GM20431 (cell line): ENCODE data around the gene PTPRD.

Source experiments
- in situ Hi-C: fragments of 300-500 bp; cut with MseI, MboI; formaldehyde crosslinking; loops from one replicate; pipeline ENCODE4 v1.15.0; 2020; ENCODE audit warnings: low sequenced_read_pairs; ENCODE audit not compliant: unreplicated experiment

PTPRD gene

DNA sequence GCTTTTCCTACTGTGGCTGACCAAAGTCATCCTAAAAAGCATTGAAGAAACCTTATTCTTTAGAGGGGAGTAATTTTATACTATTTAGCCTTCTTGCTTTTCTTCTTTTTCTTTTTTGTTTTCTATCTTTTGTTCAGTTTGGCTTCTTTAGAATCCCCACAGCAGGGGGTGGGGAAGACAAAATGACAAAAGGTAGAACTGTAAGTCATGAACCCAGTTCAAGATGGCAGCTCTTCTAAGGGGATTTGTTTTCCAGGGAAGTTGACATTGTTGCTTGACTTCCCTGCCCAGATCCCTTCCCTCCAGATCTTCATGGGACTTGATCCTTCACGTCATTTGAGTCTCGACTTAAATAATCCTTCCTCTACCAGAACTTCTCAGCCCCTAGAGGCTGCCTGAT lies 2120.8 kb downstream of the PTPRD start:
- in situ Hi-C loops = no loop called here

DNA sequence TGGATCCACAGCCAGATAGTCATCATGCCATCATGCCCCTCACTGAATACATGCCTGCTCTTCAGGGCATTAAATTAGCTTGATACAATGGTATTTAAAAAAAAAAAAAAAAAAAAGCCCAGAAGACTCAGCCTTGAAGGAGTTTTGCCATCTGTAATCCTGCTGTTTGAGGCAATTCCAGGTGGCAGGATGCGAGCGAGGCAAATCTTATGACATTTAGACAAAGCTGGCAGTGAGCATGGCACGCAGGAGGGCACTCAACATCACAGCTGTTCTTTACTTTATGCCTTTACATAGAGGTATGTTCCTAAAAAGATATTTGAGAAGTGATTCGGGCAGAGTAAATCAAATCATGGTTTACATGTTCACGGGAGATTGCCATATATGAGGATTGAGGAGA lies 2121.2 kb downstream of the PTPRD start:
- in situ Hi-C loops = no loop called here

DNA sequence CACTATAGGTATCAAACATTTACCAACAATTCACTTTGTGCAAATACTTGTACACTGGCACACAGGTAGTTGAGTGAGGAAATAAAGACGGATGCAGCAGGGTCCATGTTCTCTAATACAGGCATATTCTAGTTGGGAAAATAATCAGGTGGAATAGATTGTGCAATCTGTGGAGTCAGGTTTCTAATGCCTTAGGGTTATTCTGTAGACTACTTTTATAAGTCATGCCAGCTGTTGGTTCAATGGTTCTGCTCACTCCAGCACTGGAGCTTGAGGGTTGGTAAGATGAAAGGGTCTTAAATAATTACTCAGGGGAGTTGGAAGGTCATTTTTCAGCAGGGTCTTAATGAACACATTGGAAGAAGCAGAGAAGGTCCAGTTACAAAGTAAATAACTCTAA lies 2123.0 kb downstream of the PTPRD start:
- in situ Hi-C loops = no loop called here

DNA sequence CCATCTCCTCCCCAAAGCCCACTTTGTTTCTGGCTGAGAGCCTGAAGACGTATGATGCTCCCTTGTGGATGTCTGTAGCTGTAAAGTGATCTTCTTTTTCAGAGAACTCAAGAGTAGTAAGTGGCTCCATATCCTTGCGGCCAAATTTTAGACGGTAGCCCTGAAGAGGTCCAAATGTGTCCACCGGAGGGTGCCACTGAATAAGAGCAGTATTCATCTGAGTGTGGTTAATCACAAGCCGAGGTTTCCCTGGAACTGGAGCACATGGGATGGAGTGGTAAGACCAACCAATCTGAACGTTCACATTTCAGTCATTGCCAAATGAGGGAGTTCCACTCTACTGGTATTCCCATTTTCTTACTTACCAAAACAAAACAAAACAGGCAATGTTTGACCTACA lies 2126.7 kb downstream of the PTPRD start:
- in situ Hi-C loops = no loop called here

DNA sequence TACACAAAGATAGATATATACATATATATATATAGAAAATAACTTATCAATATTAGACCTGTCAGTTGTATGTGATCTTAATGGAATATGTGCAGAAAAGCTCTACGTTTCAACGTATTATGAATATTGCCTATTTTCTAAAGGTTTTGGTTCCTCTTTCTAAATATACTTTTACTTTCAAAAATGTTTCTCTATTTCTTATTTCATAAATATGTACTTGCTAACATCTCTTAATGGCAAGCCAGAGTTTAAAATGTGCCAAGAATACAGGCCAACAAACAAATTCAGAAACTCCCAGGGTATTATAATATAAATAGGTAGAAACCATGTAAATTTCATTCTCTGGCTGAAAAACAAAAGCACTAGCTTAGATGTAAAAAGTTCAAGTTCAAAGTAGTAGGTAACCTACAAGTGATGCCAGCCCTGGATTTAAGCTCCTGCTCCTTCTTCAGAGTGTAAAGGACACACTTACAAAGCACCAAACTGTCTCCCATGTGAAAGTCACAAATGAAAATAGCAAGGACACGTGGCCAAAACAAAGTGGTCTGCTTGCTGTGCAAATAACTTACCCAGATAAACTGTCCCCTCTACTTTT lies 2128.1 kb downstream of the PTPRD start:
- in situ Hi-C loops = no loop called here

DNA sequence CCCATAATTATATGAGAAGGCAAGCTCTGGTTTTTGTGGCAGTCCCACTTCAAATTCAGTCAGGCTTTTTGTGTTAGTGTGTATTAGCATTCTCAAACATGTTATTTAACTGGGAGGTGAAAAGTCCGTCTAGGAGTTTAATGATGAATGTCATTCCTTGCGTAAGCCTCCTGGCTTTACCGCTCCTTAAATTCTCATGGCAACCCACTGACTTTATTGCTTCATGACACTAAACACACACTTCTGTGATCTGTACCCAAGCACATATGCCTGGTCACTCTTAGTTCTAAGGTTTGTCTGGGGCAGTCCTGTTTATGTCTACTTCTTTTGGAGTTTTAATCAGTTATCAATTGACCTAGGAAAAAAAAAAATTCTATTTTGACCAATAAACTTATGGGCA lies 2135.4 kb downstream of the PTPRD start:
- in situ Hi-C loops = no loop called here

DNA sequence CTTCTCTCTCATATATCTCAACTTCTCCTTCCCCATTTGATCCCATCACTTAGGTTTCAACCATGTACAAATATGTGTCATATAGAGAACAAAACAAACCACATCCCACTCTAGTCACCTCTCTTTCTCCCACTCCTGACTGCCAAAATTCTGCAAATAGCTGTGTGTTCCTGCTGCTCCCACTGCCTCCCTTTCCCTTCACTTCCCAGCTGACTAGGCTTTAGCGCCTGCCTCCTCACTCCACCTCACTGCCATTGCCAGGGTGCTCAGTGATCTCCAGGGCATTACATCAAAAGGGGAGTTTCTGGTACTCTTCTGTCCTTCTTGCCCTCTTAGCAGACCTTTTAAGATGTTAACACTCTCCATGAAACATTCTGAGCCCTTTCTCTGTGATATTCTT lies 2137.9 kb downstream of the PTPRD start:
- in situ Hi-C loops = no loop called here

DNA sequence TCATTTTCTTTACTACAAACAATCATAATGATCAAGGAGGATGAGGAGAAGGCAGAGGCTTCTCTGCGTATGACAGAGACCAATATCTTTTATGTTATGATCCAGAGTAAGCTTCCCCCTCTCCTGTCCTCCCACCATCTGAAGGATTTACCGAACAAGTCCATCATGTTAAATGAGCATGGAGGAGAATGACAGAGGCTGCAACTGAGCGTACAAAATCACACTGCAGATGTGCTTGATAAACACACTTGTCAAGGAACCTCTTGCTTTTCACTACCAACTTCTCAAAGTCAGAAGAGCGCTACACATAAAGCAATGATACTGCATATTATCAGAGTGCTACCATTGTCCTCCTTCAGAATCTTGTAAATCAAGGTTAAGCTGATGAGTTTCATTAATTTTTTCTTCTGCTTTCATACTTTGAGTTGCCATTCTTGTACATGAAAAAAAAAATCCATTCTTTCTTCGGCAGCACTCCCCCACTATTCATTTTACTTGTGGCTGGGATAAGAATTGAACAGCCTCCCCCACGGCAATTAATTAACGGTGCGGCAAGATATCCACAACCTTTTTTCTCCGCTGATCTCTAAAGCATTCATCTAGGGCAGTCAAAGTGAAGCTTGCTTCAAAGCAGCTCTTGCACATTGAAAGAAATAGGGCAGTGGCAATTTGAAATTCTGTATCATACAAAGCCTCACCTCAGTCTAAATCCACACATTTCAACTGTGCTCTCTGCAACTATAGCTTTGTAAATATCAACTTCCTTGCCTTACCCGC lies 2139.4 kb downstream of the PTPRD start:
- in situ Hi-C loops = no loop called here

DNA sequence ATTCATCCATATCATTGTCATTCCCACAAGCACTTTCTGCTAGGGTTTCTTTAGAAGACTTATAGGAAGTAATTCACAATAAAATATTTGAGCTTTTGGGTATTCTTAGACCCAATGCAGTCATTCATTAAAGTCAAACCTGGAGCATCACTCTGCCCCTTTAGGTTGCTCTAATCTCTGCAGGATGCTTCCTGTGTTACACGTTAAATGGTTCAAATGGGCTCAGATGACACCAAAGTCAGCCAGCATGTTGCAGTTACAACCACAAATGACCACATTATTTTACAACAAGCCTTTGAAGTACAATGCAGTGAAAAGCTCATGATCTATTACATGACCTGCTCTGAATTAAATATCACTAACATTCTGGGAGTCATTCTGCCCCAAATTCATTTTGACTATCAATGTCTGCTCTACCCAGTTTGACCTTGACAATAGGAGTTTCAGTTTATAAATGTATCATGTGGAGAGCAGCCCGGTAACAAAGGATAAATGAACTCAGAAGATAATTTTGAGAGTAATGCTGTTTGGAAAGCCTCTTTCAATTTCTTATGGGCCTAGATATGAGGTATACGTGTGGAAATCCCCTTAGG lies 2144.7 kb downstream of the PTPRD start:
- in situ Hi-C loops = no loop called here

DNA sequence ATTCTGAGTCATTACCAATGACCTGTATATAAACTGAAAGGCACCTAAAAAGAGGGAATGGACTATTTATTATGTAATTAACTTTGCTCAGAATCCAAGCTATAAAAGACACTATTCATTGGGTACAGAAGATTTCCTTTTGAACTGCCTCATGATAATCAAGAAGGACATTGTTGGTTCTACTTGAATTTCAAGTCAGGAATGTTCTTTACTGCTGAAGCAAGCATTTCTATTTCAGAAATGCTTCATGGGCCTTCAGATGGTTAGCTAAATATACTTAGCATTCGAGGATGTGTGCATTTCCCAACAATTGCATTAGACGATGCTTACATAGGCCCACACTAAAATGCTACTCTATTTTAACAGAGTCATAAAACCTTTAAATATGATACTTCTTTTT lies 2155.0 kb downstream of the PTPRD start:
- in situ Hi-C loops = no loop called here

DNA sequence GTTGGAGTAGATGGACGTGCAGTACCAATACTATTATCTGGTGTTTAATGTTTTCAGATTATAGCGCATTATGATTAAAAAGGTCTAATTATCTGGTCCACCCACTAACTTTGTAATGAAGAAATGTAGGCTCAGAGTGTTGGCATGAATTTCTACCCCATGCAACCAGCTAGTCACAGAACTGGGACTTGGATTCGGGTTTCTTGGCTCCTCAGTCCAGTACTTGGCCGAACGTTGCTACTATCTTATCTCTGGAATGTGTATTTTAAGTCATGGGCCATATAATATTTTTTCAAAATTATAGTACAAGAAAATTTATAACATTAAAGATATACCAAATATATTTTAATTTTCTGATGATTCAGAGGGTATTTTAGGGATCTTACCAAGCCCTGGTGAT lies 2155.7 kb downstream of the PTPRD start:
- in situ Hi-C loops = no loop called here

DNA sequence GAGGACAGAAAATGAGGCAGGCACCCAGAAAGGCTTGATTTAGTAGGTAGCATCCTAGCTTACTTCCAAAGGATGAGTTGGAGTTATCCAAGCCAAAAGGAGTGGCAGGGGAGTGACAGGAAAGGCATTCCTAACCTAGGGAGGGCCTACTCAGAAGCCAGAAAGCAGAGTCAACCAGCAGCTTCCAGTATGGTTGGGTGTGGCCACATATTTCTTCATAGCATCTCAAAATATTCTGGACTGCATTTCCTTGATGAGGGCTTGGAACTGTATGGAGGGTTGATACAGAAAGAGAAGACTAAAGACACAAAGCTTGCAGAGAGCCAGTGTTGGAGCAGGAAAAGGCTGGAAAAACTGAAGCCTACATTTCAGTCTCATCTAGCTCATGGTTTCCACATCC lies 2156.5 kb downstream of the PTPRD start:
- in situ Hi-C loops = no loop called here

DNA sequence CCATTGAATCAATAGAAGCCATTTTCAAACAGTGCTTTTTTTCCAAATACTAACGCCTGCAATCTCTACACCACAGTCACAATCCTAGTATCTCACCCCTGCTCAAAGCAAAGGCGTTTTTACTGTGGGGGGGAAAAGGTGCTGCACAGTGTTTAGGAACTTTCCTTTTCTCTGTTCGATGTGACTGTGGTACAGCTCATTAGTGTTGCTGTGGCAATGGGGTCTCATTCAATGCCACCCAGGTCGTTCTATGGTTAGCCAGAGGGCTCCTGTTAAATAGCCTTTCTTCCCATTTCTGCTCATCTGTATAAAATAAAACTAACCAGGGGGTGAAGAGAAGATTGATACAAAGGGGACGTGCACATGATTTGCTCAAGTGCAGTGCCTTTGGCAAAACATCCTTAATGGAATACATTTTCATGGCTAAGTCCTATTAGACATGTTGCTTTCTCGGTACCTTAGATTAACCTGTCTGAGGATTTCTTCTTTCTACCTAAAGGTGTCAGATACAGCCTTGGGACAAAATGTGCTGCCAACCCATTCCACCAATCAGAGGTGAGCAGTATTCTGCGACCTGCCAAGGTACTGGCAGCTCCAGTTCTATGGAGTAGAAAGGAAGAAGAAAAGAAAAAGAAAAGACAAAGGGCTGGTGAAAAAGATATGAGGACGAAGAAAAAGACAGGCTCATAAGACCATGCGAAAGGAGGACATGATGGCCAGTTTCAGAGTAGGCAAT lies 2161.8 kb downstream of the PTPRD start:
- in situ Hi-C loops = no loop called here

DNA sequence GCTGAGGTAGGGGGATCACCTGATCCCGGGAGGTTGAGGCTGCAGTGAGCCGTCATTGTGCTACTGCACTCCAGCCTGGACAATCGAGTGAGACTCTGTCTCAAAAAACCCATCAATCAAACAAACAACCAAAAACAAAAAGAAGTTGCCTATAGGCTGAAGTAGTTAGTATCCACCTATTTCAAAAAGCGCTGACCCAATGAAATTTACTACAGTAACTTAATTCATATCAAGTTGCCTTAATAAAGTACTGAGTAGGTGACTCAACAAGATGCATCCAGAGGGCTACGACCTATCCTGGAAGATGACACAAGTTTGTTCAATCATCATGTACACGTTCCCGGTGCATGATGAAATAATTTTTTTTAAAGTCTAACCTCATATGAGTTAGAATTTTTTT lies 2164.6 kb downstream of the PTPRD start:
- in situ Hi-C loops = no loop called here

DNA sequence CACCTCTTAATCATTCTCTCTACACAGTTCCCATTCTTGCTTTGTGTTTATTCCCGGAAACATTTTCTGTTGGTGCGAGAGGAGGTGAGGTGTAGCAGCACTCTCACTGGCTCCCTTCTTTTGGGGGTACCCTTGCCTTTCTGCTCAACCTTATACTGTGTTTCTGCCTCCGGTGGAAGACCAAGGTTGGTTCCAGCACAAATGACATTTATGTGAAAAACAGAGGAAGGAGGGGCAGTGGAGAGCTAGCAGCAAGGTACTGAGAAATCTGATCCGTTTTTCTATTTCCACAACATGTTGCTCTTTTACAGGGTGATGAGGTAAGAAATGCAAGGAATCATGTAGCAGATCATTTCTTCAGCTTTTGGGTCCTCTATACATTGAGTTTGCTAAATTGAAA lies 2165.2 kb downstream of the PTPRD start:
- in situ Hi-C loops = no loop called here

DNA sequence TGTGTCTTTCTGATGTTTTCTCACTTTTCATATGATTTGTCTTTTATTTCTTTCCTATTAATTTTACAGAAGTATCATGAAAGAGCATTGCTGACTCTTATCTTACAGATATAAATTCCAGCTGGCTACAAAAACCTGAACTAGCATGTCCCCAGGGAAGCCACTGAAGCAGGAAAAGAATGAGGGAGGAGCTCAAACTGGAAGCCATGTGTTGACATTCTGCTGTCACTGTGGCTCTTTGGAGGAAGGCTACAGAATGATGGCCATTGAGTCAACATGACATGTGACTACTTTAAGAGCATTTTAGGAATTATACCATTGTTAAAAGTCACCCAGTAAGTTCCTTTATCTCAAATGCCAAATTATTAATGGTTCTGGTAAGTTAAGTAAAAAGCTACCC lies 2174.9 kb downstream of the PTPRD start:
- in situ Hi-C loops = no loop called here

DNA sequence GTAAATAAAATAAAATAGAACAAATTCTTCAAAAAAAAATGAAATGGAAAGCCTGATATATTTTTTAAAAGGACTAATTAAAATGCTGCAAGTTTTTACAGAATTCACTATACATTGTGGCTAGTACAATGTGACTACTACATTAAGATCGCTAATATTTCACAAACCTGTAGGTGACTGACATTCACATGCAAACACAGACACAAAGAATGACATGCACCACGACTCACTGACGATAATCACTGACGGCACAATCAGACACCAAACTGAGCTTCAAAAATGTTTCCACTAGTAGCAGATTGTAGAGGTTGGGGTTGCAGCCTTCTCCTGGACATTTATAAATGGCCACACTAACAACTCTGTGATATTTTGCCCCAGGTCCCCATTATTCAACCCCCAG lies 2175.5 kb downstream of the PTPRD start:
- in situ Hi-C loops = no loop called here

DNA sequence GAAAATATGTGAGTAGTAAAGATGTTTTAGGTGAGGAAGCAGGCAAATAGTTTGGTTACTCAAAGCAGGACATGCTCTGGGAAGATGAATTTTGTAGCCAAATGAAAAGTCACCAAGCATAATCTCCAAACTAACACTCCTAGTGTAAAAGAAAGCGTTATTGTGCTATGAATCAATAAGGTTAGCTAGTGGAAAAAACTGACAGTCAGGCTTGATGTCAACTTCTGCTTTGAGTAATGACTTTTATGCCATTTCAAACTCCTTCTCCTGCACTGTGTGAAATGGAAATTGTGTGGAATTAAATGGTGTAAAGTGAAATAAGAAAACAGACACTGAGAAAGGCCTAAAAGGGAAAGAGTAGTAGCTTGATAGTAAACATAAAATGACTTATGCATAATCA lies 2176.0 kb downstream of the PTPRD start:
- in situ Hi-C loops = no loop called here

DNA sequence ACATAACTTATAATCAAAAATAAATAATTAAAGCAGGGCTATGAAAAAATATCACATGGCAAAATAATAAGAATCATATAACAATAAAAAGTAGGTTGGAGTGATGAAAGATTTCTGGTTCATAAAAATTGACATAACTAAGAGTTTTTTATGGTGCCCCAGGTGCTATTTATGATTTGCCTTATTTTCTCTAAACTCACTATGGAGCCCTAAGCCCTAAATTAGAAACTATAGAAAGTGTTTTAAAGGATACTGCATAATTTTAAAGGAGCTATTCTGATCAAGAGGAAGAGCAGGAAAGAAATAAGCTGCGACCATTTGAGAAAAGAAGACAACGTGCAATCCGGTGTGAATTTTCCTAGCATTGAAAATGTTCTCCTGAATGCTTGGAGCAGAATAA lies 2178.2 kb downstream of the PTPRD start:
- in situ Hi-C loops = no loop called here

DNA sequence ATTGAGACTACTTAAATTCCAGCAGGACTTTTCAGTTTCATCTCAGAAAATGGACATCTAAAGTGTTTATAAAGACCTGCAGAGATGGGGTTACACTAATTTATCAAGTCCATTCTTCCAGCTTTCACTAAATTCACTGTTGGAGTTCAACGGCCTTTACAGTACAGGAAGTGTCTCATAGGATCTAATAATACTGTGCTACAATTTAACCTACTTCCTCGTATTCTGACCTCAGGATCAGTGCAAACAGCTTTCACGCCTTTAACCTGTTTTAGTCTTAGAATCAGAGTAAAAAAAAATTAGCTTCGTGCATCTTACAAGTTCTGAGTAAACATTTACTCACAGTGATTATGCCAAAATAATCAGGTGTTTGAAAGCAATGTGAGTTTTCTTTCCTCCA lies 2180.6 kb downstream of the PTPRD start:
- in situ Hi-C loops = no loop called here

DNA sequence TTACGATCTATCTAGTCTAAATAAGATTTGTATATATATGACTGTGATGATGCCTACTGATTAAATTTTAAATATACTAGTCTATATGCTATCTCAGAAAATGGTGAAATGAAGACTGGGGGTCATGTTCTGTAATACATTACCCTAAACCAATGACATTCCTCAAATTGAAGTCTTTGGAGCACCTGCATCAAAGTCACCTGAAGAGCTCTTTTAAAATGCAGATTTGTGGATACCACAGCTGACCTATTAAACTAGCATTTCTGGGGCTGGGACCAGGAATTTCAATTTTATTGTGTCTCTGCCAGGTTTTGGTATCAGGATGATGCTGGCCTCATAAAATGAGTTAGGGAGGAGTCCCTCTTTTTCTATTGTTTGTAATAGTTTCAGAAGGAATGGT lies 2181.3 kb downstream of the PTPRD start:
- in situ Hi-C loops = no loop called here
